ENCODE data around the gene IDH3G.

Gene IDH3G

GRCh38 chrX:153784325-153784967, 9.7 kb downstream of the IDH3G start:
- no peak for FAIRE-seq

GRCh38 chrX:153783378-153784013, 10.7 kb downstream of the IDH3G start:
- no peak for FAIRE-seq

GRCh38 chrX:153782871-153783270, 11.3 kb downstream of the IDH3G start:
- no peak for FAIRE-seq

- no peak for FAIRE-seq
These were observed 11.9 kb downstream of the IDH3G start for GRCh38 chrX:153782313-153782712.

GRCh38 chrX:153781428-153782047, 12.6 kb downstream of the IDH3G start:
- FAIRE-seq = no peak

- no peak for FAIRE-seq
These were observed 13.3 kb downstream of the IDH3G start, which contains the start of gene SRPK3 for GRCh38 chrX:153780678-153781427. Gene SRPK3, plus strand, starts transcription at chrX:153781041. Its CDS starts 46 bp downstream, at chrX:153781087.

- FAIRE-seq = no peak
These were observed 14.1 kb downstream of the IDH3G start for GRCh38 chrX:153779891-153780677.

GRCh38 chrX:153778684-153779101, 15.5 kb downstream of the IDH3G start:
- no peak for FAIRE-seq

GRCh38 chrX:153778181-153778580, 16.0 kb downstream of the IDH3G start:
- no peak for FAIRE-seq

- no peak for FAIRE-seq
These were observed 16.7 kb downstream of the IDH3G start for GRCh38 chrX:153777261-153778090.

- no peak for FAIRE-seq
These were observed 17.5 kb downstream of the IDH3G start for GRCh38 chrX:153776611-153777045.

- no peak for FAIRE-seq
These were observed 18.0 kb downstream of the IDH3G start for GRCh38 chrX:153776120-153776599.

- no peak for FAIRE-seq
These were observed 18.7 kb downstream of the IDH3G start for GRCh38 chrX:153775293-153776119.

GRCh38 chrX:153774576-153775292, 19.4 kb downstream of the IDH3G start:
- no peak for FAIRE-seq

- no peak for FAIRE-seq
These were observed 20.2 kb downstream of the IDH3G start for GRCh38 chrX:153773741-153774575.

GRCh38 chrX:153773218-153773611, 21.0 kb downstream of the IDH3G start:
- no peak for FAIRE-seq

- FAIRE-seq = no peak
These were observed 21.6 kb downstream of the IDH3G start for GRCh38 chrX:153772316-153773217.

All from colon (tissue), 2 donors.